ENCODE data around the gene GFI1B.

DNA sequence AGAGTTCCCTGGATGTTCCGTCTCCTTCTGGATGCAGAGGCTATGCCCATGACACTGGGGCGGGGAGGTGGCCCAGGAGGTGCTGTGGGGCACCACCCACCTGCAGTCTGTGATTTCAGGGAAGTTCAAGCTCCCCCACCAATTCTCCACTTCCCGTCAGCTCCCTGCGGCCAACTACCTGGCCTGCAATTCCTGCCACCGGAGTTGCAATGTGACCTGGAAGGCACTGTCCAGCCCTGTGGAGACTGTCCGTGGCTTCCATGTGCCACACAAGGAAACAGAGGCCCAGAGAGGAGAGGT, 16.6 kb downstream of the GFI1B start:
- TF ChIP-seq CTCF (IDR thresholded peaks at IDR 0.05; ENCODE audit: low read depth, low read length, missing input control): no peak
- no peak for TF ChIP-seq NR2F2 (IDR thresholded peaks at IDR 0.05)
- no peak for TF ChIP-seq TAF1 (conservative IDR thresholded peaks at IDR 0.05)
- TF ChIP-seq SP1 (IDR thresholded peaks at IDR 0.05): no peak
- TF ChIP-seq, protein P1, sequence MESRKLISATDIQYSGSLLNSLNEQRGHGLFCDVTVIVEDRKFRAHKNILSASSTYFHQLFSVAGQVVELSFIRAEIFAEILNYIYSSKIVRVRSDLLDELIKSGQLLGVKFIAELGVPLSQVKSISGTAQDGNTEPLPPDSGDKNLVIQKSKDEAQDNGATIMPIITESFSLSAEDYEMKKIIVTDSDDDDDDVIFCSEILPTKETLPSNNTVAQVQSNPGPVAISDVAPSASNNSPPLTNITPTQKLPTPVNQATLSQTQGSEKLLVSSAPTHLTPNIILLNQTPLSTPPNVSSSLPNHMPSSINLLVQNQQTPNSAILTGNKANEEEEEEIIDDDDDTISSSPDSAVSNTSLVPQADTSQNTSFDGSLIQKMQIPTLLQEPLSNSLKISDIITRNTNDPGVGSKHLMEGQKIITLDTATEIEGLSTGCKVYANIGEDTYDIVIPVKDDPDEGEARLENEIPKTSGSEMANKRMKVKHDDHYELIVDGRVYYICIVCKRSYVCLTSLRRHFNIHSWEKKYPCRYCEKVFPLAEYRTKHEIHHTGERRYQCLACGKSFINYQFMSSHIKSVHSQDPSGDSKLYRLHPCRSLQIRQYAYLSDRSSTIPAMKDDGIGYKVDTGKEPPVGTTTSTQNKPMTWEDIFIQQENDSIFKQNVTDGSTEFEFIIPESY (IDR thresholded peaks at IDR 0.05): no peak
- no peak for TF ChIP-seq GABPA (IDR thresholded peaks at IDR 0.05 in 1 of 2, conservative IDR thresholded peaks at IDR 0.05 in 1 of 2)
- no peak for TF ChIP-seq FOXA1 (IDR thresholded peaks at IDR 0.05)
